HG02840 (cell line): ENCODE data around the gene ATL2.
"Not testable (repeated sequence)": the region's sequence is repeated elsewhere in the genome, so short reads cannot be mapped to it uniquely, and the experiment has no call there.

Experiments used
- ATAC-seq: cut with Tn5 transposase; IDR thresholded peaks from one replicate; pipeline ENCODE4 v1.9.1; 2021; ENCODE audit warnings: mild to moderate bottlenecking, moderate library complexity, moderate number of reproducible peaks; ENCODE audit not compliant: unreplicated experiment, low FRiP score

The ATL2 gene

DNA sequence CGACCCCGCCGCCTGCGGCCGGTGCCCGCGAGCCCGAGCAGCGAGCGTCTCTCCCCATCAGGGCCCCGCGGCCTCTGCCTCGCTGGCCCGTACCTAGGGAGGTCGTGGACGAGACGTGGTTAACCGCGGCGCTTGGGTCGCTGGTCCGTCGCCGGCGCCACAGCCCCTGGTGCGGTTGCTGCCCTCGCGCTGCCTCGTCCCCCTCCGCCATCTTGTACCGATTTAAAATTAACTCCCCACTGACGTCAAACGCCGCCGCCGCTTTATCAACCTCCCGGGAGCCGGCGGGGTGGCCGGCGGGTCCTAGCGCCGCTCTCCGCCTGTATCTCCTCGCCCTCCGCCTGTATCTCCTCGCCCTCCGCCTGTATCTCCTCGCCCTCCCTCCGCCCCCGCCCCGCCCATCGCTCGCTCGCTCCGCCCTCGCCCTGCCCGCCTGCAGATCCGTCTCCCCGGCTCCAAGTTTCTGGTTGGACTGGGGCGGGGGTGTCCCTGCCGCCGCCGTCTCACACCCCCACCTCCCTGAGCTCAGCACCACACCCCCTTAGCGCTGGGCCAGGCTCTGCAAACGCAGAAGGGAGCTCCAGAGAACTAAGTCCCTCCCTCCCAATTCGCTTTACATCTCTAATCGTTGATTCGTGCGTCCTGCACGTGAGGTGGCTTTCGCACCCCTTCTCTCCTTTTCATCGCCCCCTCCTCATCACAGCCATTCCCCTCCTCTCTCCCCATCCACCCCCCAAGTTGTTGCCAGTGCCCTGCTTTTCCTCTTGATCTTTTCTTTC lies at the start of gene ATL2:
Gene ATL2 (minus strand): TSS at position 224 of the 779 bp plus-strand sequence. CDS start 13 bp downstream, at position 211.
- peak; percentile 82 for ATAC-seq

GRCh38 chr2:38423763-38424162 lies 46.7 kb upstream of the ATL2 start:
- ATAC-seq: no peak

- no peak for ATAC-seq
Observed at GRCh38 chr2:38421274-38422056, 44.4 kb upstream of the ATL2 start.

DNA sequence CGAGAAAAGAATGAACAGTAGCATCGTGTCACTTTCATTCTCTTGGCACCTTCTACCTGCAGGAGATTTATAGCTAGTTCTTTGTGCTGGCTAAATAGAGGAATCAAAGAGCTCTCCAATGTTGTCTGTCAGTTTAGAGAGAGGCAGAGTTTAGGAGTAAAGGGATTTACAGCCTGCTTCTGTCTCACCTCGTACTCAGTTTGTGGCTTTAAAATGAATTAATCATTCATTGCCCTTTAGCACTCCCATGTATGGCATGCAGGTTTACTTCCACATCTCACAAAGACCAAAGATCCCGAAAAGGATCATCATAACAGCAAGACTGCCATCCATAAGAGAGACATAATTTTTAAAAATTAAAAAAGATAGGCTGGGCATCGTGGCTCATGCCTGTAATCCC lies 42.4 kb upstream of the ATL2 start:
- ATAC-seq: no peak

DNA sequence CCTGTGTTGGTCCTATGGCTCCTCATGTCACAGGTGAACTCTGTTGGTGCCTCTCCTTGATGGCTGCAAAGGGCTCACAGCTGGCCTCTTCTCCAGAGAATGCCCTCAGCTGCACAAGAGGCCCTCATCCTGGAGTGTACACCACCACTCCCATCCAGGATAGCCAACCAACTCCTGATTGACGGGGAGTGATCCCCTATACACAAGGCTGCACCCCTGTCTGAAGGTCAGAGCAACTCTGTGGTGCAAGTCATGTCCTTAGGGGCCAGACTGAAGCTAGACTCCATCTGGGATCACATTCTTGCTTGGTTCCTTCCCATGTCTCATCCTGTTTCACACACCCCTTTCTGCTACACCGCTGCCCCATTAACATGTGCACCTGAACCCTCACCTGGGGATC lies 41.7 kb upstream of the ATL2 start:
- no peak for ATAC-seq

DNA sequence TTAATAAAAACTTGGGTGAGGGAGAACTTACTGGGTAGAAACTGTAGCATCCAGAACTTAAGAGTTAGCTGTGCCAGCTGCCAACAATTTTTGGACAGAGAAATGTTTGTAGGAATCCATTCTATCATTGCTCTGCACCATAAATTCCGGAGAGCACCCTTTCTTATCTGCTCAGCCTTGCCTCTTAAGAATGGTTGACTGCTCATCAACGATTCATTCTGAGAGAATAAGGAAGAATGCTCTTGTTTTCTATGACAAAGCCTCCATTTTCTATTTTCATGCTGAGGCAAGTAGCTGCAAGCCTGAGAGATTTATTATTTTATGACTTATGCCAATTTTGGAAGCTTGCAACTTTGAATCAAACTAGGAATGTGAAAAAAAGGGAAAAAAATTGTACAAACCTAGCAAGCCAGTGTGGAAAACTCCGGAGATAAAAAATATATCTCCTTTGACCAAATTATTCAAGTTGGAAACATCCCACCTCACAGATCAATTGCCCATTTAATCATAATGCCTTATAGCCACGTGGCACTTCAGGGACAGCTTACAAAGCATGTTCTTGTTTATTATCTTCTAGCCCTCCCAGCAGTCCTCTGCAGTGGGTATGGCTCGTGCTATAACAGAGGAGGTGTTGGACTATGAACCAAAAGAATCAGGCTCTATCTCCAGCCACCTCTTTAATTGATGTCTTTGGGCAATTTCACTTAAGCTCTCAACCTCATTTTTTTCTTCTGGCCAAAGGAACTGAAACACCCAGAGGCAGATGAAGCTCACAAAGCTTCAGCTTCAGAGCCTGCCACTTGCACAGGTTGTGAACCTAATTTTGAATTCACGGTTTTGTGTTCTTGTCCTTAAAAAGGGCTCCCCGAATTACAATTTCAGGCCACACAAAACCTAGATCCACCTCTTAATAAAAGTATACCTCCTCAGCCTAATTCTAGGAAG lies 40.9 kb upstream of the ATL2 start:
- no peak for ATAC-seq

DNA sequence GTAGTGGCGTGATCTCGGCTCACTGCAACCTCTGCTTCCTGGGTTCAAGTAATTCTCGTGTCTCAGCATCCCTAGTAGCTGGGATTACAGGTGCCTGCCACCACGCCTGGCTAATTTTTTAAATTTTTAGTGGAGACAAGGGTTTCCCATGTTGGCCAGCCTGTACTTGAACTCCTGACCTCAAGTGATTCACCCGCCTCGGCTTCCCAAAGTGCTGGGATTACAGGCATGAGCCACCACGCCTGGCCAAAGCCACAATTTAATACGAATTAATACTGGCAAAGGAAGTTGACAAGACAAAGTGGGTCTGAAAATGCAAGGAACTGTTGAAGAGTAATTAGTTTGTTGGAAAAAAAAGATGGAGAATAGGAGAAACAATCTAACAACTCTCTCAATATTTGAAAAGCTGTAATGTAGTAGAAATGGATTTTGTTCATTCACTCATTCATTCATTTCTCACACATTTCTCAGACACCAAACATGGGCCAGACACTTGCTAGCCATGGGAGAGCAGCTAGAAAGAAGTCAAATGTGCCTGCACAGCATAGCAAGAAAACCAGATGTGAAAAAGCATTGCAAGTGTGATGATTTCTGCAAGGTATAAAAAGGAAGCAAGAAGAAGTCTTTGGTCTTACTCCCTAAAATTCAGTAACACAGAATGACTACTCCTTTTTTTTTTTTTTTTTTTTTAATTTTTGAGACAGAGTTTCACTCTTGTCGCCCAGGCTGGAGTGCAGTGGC lies 39.4 kb upstream of the ATL2 start:
- ATAC-seq: no peak

DNA sequence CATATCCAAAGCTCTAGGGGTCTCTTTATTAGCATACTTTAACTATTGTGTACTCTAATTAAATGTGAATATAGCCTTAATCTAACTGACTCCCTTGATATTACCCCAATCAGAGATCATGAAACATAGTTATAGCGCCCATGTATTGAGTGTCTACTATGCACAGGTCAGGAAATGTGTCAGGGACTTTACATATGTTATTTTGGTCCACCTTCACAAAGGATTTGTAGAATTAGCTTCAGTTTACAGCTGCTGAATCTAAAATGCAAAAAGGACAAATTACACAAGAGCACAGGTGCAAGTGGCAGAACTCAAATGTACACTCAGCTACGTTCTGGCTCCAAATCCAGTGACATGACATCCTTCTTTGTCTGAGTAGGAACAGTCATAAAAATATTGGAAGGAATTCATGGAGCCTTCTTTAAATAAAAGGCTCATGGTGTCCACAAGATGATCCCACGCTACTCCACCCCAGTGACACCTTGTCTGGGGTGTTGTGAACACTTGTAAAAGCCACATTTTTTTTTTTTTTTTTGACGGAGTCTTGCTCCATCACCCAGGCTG lies 38.7 kb upstream of the ATL2 start:
- no peak for ATAC-seq

DNA sequence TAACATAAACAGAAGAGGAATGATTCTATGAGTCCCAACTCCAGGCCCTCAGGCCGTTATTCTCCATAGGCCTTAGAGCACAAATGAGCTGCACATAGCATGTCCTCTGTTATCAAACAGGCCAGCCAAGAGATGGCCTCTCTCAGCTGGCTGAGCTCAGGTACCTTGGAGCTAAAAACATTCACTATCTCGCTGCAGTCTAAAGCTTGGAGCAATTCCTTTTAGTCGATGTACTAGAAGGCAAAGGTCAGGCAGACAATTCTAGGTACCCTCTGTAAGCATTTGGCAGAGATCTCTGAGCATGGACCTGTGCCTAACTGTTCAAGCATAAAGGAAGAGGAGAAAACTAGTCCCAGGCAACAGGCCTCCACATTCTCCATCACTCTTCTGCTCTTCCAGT lies 38.0 kb upstream of the ATL2 start:
- no peak for ATAC-seq

DNA sequence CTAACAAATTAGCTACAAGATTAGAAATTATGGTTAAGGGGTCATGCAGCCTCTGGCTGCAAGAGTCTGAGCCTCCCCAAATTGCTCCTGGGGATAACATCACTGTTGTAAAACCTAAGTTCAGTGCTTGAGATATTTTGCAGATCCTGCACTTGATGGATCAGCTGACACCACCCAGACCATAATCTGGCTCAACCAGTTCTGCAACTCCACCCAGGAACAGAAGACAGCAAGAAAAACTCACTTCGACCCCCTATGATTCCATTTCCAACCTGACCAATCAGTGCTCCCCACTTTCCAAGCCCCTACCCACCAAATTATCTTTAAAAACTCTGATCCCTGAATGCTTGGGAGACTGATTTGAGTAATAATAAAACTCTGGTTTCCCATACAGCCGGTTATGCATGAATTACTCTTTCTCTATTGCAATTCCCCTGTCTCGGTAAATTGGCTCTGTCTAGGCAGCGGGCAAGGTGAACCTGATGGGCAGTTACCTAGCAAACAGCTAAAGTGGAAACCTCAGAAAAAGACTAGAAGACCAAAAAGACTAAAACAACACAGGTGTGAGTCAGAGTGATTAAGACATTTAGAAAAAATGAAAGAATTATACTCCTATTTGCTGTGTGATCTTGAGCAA lies 35.3 kb upstream of the ATL2 start:
- ATAC-seq: not testable (repeated sequence)

DNA sequence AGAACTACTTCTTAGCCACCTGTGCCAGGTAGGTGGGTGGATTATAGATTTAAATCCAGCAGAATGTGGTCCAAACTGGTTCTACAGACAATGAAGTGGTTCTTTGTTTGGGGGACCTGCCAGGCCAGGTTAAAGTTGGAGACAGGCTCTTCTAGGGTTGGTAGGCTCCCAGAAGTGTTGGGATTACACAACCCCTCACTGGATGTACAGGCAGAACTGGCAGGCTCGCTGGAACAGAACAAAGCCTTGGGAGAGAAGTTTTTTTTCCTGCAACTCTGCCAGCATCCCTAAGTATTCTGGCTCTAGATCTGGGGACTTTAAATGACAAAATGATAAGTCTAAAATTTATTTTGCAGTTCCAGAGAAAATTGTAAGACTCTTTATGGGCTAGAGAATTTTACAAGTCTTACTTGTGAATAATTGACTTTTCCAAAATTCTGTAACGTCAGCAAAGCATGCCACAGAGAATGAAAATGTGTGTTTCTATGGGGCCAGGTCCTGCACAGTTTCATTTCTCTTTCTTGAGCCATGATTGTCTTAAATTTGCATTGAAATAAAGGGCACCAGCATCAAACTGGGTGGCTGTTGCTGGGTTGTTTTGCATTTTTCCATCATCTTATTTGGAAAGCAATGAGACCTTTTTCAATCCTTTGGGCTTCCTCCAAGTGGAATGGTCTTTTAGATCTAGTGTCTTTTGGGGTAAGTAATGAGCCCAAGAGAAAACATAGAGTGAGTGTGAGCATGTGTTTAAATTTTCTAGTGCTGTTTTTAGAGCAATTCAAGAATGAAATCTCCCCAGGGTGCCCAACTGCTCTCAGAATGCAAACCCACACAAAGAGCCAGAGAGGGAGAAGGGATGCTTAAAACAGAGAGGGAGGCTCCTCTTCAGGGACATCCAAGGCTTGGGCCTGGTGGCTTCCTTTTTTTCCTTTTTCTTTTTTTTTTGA lies 32.4 kb upstream of the ATL2 start:
- no peak for ATAC-seq

DNA sequence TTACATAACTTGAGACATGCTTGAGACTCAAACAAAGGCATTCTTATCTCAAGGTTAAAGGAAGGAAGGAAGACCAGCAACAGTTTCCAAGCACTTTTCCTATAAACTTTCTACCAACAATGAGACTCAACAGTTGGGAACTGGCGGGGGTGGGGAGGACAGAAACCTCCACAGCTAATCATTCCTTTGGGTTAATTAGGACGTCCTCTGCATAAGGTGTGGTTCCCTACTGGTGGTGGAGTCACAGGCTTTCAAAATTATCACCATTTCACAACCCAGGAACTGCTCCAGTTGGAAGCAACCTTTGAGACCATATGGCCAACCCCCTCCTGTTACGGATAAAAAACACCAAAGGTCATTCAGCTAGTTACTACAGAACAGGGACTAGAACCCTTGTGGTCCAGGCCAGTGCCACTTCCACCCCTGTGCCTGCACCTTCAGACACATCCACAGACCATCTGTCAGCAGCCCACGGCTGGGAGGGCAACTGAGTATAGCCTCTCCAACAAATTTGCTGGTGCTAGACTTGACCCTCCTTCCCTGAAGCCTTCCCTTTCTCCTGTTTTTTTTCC lies 30.1 kb upstream of the ATL2 start:
- ATAC-seq: no peak

DNA sequence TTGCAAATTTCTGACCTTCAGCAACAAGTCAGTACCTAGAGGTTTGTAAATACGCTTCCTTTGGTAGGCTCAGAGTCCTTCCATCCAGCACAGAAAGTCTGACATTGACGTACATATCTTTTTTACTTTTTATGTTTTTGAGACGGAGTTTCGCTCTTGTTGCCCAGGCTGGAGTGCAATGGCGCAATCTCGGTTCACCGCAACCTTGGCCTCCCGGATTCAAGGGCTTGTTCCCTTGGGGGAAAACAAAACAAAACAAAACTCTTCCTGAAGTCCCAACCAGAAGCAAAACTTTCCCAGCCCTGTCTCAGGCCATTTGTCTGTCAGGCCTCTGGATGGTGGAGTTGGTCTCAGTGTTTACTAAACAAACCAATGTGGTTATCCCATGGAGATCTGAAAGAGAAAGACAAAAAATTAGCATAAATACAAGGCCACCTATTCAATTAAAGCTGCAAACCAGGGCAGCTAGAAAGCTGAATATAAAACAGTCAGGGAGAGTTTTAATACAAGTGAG lies 29.6 kb upstream of the ATL2 start:
- no peak for ATAC-seq

- ATAC-seq: no peak
Observed at GRCh38 chr2:38405917-38406596, 29.0 kb upstream of the ATL2 start.

- no peak for ATAC-seq
Observed at GRCh38 chr2:38400513-38400912, 23.4 kb upstream of the ATL2 start.

GRCh38 chr2:38398739-38399138 lies 21.7 kb upstream of the ATL2 start:
- ATAC-seq: no peak

DNA sequence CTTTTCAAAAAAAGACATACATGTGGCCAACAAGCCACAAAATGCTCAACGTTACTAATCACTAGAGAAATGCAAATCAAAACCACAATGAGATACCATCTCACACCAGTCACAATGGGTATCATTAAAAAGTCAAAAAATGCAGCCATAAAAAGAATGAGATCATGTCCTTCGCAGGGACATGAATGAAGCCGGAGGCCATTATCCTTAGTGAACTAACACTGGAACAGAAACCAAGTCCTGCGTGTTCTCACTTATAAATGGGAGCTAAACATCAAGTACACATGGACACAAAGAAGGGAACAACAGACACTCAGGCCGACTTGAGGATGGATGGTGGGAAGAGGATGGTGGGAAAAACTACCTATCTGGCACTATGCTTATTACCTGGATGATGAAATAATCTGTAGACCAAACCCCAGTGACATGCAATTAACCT lies 17.8 kb upstream of the ATL2 start:
- no peak for ATAC-seq
